ENCODE results near the gene AMBP.

GRCh38 chr9:114015607-114016006 is 62.5 kb downstream of the AMBP start:
- TF ChIP-seq EZH2 (IDR thresholded peaks at IDR 0.05; ENCODE audit: insufficient read depth, poor library complexity, severe bottlenecking), result no peak
- TF ChIP-seq EZH2phosphoT487 (IDR thresholded peaks at IDR 0.05; ENCODE audit: insufficient read depth, low read depth), result no peak
